Inflammatory macrophage treated with lipopolysaccharide for 4 hours (primary cell): ENCODE measurements around the gene ADAMTS12.

Experiments
- DNase-seq: peaks from one replicate; pipeline ENCODE4 v3.0.0-alpha.2; 2020

ADAMTS12 gene

DNA sequence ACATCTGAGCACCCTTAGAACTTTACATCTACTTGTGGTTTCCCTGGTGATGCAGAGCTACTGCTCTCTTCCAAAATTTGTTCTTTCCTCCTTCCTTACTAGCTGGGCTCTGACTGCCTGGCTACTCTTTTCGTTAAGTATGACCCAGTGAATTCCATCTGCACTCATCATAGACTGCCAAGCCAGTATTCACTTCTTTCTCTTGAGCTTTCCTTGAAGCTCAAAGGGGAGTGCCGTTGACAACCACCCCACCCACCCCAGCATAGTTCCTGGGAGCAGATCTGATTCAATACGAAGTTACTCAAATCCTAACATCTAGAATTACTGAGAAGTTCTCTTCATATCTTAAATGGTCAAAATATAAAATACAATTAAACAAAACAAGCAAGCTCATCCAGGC is 190.5 kb downstream of the ADAMTS12 start:
- DNase-seq, result no peak

DNA sequence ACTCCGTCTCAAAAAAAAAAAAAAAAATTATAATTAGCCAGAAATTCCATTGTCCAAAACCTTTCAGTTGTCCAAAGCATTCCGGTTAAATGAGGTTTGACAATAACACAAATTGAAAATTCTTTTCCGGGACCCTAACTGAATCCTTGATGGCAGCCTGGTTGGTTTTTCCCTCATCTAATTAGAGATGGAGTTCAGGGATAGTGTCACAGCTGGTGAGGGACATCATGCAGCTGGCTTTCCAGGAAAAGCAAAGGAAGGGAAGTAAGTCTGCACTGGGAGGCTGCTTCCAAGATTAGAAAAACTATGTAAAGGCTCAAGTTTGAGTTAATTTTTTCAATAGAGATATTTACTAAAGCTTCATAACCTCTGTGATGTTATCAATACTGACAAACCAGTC is 195.4 kb downstream of the ADAMTS12 start:
- DNase-seq, result no peak

DNA sequence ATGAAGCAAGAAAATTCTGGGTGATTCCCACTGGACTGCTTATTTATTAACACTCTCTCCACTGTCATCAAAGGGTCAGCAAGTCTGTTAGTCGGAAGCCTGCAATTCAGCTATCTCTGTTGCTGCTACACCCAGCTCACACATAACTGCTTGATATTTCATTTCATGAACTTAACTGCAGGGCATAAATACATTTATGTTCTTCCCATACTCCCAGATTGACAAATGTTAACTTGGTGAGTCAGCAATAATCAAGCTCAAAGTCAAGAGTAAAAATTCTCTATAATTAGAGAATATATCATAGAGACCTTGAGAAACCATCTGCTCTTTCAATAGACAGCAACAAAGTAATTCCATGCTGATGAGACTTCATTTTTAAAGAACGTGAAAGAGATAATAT is 198.8 kb downstream of the ADAMTS12 start:
- no peak for DNase-seq

DNA sequence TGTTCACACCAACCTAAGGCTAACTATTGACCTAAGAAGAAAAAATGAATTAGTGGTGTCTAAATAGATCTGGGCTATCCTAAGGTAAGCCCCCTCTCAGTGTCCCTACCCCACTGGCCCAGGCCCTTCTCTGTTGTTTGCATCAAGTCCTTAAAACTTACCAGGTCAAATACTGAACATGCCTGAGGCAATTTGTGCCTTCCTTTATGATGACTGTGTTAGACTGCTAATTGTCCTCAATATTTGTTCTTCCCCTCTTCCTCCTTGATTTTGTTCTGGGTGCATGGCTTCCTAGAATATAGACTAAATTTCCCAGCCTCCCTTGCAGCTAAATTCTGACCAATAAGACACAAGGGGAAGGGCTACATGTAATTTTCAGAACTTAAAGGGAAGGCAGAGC is 199.9 kb downstream of the ADAMTS12 start:
- DNase-seq, result no peak

DNA sequence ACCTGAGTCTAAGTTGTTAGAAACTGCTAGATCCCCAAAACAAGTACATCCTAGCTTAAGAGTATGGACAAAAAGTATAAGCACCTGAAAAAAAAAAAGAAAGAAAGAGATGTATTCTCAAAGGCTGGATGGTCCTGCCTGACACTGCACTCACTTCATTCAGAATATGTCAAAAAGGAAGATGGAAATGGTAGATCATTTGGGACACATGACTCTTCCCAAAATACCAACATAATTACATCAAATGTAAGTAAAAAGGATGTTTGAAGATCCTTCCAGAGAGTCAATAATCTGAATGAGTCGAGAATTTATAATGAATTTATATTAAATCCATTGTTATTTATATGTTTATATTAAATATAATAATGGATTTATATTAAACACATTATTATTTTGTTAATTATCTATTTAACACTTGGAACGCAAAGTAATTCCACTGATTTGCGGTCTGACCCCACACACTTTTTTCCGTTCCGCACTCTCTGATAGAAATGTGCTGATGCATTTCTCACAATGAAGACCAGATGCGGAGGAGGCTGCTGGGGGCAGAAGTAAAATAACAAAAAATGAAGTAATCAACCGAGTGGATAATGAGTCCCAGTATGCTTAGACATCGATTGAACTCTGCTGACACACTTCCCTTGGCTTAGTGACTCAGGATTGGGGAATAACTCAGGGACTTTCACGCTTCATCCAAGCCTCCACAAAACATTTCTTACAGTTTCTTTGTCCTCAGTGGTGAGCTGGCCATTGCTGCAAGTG is 201.2 kb downstream of the ADAMTS12 start:
- DNase-seq, result no peak

DNA sequence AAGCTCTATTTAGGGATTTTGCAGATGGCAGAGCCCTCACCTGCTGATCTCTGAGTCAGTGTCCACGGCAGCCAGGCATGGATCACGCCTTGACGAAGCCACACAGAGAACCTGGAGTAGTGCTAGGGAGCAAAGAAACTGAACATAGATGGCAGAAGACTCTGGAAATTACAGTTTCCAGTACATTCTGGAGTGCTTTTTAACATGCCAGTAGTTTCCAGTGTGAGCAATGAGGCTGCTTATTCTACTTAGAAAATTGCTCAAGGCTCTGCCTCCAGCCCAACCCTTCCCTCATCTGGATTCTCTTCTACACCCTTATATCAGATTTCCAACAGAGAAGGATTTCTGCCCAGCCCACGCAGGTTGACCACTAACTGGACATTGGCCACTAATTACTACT is 203.3 kb downstream of the ADAMTS12 start:
- DNase-seq, result no peak

DNA sequence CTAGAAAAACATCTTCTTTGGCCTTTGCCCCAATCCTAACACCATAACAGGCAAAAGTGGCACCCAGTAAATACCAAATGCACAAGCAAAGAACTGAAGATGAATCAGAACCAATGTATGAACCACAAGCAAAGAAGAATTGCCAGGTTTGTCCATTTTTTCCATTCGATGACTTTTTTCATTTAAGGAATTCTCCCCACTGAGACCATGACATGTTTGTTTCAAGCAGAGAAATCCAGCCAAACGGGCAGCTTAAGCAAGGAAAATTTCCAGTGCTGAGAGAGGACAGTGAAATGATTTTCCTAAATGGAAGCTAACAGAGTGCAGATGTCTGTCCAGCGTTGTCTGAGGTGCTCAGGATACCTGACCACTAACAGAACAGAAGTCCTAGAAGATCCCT is 203.7 kb downstream of the ADAMTS12 start:
- DNase-seq, result no peak

DNA sequence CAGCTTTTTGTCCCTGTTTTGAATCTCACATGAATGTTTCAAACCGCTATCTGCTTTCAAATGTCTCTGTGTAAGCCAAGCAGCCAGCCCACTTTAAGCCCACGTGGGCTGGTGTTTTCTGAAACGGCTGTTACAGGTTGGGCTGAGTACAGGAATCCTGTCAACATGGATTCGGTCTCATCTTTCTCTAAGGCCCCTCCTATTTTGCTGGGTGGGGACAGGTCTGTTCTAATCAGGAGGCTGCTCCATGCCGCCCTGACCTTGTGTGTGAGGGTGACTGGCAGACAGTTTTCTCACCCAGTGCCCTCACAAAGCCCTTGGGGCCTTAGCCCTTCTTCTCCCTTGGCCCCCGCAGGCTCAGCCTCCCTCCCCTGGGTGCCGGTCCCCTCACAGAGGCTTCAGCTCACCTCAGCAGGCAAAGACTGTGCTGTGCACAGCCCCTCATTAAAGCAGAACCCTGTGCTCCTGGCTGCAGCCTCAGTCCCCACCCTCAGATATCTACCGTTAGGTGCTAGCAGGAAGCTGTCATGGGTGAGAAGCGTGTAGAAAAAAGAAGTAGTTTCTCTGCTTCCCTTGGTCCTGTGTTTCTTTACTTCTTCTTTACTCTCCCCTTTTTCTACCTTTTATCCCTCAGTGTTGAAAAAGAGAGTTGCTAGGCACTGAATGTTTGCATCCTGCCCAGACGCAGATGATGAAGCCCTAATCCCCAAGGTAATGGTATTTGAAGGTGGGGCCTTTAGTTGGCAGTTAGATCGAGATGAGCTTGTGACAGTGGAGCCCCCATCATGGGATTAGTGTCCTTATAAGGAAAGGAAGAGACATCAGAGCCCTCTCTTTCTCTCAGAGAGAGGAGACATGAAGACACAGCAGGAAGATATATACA is 205.7 kb downstream of the ADAMTS12 start:
- no peak for DNase-seq

DNA sequence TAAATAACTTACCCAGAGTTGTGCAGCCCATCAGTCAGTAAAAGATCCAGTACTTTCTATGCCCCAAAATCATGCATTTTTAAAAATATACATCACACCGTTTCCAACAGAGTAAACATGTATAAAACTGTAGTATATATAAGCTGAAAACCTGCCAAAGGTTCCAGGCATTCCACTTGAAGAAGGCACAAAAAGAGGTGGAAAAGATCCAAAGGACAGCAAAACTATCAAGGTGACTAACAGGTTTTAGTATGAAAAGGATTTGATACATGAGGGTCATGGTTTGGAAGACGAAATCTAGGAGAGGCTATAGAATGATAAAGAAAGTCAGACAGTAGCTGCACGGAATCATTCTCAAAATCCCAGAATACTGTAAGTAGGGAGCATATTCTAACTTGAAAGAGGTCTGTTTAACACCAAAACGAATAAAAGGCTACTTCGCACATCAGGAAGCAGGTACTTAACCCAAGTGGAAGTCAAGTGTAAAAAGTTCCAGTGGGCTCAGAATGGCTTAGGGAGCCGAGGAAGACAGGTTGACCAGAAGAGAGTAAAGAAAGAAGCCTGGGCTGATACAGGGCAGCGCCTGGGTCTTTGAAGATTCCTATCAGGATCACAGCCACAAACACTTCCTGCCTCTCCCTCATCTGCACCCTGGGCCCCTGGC is 207.2 kb downstream of the ADAMTS12 start:
- no peak for DNase-seq

DNA sequence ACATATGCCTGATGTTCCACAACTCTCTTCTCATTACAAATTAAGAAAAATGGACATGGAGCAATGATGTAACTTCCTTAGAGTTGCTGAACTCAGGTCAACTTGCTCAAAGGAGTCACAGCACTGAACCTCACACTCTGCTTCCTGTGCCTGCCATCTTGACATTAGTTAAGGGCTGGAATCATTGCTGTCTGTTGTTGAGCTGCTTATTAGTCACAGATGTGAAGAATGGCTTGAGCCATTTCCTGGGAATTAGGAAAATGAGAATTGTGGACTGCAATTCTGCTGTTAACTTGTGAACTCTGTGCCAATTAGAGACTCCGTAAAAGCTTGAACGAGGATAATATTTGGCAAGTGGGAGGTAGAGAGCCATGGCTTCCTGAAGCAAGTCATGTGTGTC is 212.0 kb downstream of the ADAMTS12 start:
- no peak for DNase-seq

DNA sequence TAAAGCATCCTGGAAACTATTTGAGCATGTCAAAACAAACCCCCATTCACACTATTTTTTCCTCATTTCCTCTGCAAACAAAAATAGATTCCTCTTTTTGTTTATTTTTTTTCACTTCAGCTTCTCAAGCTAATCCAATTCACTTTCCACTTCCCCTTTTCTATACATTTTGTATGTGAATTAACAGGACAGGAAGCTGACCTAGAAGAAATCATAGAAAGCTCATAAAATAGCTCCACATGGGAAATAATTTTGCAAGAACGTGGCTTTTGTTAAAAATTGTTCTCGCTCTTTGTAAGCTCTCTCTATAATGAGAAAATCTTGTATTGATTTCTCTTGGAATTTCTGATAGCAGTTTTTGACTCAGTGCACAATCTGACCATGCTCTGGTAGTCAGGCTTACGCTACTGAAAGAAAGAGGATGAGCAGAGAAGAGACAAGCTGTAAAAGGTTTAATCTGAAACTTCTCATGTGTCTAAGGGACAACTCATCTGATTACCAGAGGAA is 215.8 kb downstream of the ADAMTS12 start:
- peak; percentile 33 for DNase-seq

DNA sequence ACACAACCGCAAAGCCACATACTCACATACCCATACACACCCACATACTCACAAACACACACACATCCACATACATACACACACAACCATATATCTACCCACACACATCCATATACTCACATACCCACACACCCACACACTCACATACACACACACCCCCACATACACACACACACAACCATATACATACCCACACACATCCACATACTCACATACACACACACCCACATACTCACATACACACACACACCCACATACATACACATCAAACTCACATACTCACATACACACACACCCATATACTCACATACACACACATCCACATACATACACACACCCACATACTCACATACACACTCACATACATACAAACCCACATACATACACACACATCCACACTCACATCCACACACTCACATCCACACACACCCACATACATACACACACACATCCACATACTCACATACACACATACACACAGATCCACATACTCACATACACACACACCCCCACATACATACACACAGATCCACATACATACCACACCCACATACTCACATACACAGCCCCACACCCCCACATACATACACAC is 220.0 kb downstream of the ADAMTS12 start:
- DNase-seq, result no peak

DNA sequence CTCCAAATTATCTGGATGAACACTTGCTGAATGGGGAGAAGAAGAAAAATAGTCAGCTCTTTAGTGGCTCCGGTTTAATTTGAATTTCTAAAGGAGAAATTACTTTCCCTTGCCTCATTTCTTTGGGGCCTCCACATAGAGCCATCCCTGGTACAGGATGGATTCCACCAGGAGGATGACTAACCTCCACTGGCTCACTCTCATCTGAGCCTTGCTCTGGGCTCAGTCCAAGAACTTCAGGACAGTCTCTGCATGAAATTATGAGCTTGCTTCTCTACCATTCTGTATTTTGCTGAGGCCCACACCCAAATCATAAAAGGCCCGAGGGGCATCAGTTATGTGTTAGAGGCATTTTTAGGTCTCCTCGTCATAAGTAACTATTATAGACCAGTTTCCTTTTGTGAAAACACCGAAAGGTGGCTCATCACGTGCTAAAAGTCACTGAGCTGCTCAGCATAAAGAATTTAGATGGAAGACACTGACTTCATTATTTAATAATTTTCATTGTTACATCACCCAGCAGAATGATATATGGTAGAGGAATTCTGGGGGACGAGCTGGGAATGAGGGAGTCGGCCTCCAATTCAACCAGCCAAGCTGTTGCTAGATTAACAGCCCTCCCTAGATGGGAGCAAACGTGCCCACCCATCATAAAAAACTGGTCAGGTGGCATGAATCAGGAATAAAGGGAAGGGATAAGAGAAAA is 228.9 kb downstream of the ADAMTS12 start:
- no peak for DNase-seq

DNA sequence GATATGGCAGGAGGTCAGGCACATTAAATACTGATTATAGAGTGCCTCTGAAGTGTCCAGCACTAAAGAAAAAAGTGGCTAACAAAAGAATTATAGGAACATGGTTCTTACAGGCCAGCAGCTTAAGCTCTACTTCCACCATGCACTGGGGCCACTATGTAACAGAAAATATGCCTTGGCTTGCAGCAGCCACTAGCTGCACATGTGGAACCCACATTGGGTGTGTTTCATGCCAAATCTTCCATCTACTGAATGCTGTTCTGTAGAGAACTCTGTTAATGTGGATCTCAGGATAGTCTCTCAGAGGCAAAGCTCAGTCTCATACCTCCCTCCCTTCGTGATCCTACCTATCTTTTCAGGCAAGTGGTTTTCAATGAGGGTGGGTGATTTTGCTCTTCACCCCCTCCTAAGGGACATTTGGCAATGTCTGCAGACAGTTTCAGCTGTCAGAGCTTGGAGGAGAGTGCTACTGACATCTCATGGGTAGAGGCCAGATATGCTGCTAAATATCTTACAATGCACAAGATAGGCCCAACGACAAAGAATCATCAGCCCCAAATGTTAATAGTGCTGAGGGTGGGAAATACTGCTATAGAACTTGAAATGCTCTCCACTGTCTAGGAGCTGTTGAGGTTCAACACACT is 232.1 kb downstream of the ADAMTS12 start:
- no peak for DNase-seq

DNA sequence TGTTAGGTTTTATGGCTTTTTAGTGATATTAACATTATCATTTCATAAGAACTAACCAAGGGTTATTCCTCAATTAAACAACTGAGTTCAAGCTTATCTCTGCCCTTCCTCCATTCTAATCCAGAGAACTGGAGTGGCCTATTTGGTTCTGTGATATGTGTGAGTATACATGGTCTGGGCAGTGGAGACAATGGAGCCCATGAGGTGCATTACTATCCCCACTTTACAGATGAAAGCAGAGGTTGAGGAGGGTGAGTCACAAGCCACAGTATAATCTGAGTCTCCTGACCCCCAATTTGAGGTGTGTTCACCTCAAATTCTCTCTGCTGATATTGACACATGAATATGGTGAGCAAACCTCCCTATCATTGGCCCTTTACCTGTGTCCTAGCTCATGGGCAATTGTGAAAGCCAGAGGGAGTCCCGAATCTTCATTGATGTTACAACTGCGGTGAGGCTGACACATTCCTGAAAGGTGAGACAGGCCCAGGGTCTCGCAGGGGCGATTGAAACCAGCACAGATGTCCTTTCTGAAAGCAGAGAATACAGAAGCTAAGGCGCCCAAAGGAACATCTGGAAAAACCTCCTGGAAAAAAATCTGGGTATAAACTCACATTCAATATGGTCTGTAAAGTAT is 233.9 kb downstream of the ADAMTS12 start:
- DNase-seq, result no peak

DNA sequence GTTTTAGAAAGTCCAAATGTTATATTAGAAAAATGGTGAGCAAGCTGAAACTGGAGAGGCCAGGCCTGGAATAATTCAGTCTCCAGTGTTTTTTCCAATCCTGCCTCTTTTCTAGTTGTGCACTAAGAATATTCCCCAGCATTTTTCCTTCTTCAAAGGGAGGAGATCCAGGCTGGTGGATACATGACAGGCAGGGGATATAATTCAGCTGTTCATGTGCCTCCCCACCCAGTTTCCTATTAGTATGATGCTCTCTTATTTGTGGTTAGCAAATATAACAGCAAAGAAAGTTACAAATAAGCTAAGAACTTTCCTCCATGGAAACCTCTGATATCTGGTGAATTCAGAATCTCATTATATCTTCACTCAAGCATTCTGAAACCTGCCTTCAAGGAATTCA is 234.6 kb downstream of the ADAMTS12 start:
- no peak for DNase-seq

DNA sequence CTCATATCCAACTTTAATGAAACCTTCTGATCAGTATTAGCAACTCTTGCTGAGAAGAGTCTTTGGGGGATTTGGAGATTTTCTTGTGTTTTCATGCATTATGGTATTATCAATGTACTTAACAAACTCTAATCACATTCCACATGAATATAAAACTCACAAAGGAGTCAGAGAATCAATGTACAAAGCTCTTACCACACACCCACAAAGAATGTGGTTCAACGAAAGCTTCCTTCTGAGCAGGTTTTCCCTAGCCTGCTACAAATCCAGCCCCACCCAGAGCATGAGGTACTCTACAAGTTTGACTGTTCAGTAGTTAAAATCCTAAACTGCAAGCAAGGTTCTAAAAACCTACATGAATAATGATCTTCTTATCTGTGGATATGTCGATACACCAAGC is 240.9 kb downstream of the ADAMTS12 start:
- no peak for DNase-seq

DNA sequence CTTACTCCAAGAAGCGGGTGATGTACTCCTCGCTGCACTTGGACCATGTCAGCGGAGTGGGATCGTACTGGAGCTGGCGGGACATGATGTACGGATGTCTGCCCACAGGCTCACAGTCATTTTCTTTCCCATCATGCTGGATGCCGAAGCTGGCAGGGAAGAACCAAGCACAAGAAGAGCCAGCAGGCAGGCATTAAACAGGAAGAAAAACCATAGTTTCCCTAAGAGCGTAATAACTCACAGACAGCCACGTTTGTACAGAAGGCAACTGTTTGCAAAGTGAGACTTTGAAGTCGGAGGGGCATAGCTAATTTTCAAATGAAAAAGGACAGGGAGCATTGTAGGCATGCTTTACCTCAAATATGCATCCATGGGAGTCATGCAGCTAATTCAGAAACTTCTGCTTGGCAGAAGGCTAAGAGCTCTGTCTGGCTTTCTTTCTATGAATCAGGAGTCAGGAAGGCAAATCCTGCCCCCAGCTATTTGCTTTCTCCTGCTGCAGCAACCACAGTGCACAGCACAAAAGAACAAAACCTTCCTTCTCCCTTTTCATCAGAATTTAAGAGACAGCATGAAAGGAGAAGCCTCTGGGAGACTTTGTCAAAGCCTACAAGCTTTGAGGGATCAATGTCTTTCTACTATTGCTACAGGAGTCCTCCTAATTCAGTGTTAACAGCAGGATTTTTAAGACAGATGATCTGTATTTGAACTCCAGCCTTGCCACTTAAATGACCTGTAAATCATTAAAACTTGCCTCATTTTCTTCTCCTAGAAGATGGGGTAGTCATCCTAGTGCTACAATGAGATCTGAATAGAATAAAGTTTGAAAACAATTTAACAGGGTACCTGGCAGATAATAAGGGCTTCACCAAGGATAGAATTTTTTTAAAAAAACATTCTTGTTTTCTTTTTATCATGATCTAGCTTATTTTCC is 242.0 kb downstream of the ADAMTS12 start:
- DNase-seq, result no peak

DNA sequence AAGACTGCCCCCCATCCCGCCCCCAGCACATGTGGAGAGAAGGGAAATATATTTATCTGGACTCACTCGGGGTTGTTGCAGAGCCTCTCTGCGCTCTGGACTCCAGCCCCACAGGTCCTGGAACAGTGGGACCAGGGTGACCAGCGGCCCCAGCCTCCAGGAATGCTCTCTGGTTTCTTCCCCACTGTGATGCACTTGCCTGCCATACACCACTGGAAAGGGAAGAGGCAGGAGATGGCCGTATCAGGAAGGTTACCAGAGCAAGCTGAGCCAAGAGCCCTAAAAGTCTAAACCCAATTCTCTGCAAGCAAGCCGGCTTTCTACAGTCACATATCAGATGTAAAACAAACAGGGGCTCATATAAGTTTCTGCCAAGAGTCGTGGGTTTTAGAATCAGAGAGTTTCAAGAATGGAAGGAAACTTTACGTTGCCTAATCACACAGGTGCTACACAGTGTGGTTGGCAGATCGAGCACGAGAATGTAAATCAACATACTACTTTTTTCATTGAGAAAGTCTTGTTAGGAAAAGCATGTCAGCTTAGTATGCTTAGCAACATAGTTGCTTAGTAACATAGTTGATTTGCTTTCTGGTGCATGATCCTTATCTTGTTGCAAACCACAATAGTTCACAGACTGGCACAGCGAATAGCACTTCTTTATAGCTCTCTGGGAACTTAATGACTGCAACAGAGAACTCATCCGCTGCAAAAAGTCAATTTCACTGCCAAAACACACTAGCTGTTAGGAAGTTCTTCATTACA is 249.9 kb downstream of the ADAMTS12 start:
- no peak for DNase-seq
